SH-SY5Y (cell line): ENCODE measurements around the gene BORCS5.

Experiments used
- GATA2 ChIP-seq: IDR thresholded peaks from 2 replicates; pipeline ENCODE4 v1.6.1; 2011; ENCODE audit warnings: mild to moderate bottlenecking, low read depth, low read length
- GATA3 ChIP-seq: IDR thresholded peaks from 2 replicates; pipeline ENCODE4 v1.6.1; 2011; ENCODE audit warnings: low read depth, mild to moderate bottlenecking, low read length, moderate library complexity

DNA sequence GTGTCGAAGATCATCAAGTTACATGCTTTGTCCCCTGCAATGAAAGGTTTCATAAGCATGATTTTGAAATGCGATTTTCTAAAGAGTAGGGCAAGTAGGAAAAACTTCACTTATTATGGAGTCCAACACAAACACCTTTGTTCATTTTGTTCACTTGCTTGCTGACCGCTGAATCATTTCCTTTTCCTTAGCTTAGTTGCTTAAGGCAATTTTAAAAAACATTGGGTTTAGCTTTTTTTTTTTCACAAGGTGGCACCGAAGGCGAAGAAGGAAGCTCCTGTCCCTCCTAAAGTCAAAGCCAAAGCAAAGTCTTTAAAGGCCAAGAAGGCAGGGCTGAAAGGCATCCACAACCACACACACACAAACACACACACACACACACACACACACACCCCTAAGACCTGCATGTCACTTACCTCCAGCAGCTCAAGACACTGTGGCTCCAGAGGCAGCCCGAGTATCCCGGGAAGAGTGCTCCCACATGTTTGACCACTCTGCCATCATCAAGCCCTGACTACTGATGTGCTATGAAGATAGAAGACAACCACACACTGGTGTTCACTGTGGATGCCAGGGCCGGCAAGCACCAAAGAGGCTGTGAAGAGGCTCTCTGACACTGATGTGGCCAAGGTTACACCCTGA, 18.2 kb upstream of the BORCS5 start:
- TF ChIP-seq GATA2 (0 out of 2 replicates have a peak, but pooled peaks have one; percentile 5), GATA3 (no peak)
